Measurements from ENCODE around the gene CISH. TPM values are rescaled to one million over a fixed set of nuclear protein-coding genes. Genes with fewer than 3 reads are reported as not detected.

CISH gene
- total RNA-seq, 1 donor from 2014 or later: 0.32 TPM

- no peaks in the 10 kb centered on the region for H3K79me2 ChIP-seq (ENCODE audit: low read depth)
- no peaks in the 10 kb centered on the region for H4K20me1 ChIP-seq (ENCODE audit: low read depth)
- no peaks in the 10 kb centered on the region for H3F3A ChIP-seq (ENCODE audit: low read depth)
- DNase-seq (ENCODE audit: low spot score): no peak
- H3K4me2 ChIP-seq: no peak overlapping the region
- H3K4me1 ChIP-seq: no peaks in the 10 kb centered on the region
- no peaks in the 10 kb centered on the region for H3K36me3 ChIP-seq
- H2AFZ ChIP-seq (replicated peaks): no peak overlapping the region
- H3K27ac ChIP-seq: no peak overlapping the region
- TF ChIP-seq EZH2phosphoT487 (IDR thresholded peaks at IDR 0.05) (no peak), EZH2 (IDR thresholded peaks at IDR 0.05) (no peak), CTCF (IDR thresholded peaks at IDR 0.05) (no peak)
- Mint-ChIP-seq H3K9me3 (no peaks in the 10 kb centered on the region), H3K36me3 (no peaks in the 10 kb centered on the region), H3K27me3 (ENCODE audit: insufficient read depth, low read depth) (peaks cover 9% of the 10 kb centered on the region), H3K27ac (no peak overlapping the region), H3K4me3 (no peak overlapping the region), H3K4me1 (peaks cover 3% of the 10 kb centered on the region)
- H3K9ac ChIP-seq: no peak overlapping the region
- H3K9me3 ChIP-seq (ENCODE audit: low read depth): no peaks in the 10 kb centered on the region
- no peaks in the 10 kb centered on the region for H3K27me3 ChIP-seq
- H3K4me3 ChIP-seq: no peak overlapping the region
Observed at GRCh38 chr3:50604110-50604621, 7.4 kb downstream of the CISH start.

- Histone ChIP-seq H3K27me3 (no peaks in the 10 kb centered on the region), H3F3A (ENCODE audit: low read depth) (no peaks in the 10 kb centered on the region), H2AFZ (replicated peaks) (no peak overlapping the region), H3K79me2 (ENCODE audit: low read depth) (no peaks in the 10 kb centered on the region), H3K27ac (no peak overlapping the region), H3K4me3 (no peak overlapping the region), H4K20me1 (ENCODE audit: low read depth) (no peaks in the 10 kb centered on the region), H3K4me1 (no peaks in the 10 kb centered on the region), H3K9me3 (ENCODE audit: low read depth) (no peaks in the 10 kb centered on the region), H3K4me2 (no peak overlapping the region), H3K36me3 (no peaks in the 10 kb centered on the region), H3K9ac (no peak overlapping the region)
- Mint-ChIP-seq H3K27ac (no peak overlapping the region), H3K27me3 (ENCODE audit: insufficient read depth, low read depth) (peaks cover 9% of the 10 kb centered on the region), H3K4me1 (peaks cover 3% of the 10 kb centered on the region), H3K4me3 (no peak overlapping the region), H3K9me3 (no peaks in the 10 kb centered on the region), H3K36me3 (no peaks in the 10 kb centered on the region)
- DNase-seq (ENCODE audit: low spot score): no peak
- TF ChIP-seq CTCF (IDR thresholded peaks at IDR 0.05): no peak
- no peak for TF ChIP-seq EZH2phosphoT487 (IDR thresholded peaks at IDR 0.05)
- TF ChIP-seq EZH2 (IDR thresholded peaks at IDR 0.05): no peak
Observed at GRCh38 chr3:50603261-50604109, 8.1 kb downstream of the CISH start.

GRCh38 chr3:50602595-50603191, 8.9 kb downstream of the CISH start:
- H3K79me2 ChIP-seq (ENCODE audit: low read depth): no peaks in the 10 kb centered on the region
- Mint-ChIP-seq H3K4me3 (no peak overlapping the region), H3K9me3 (no peaks in the 10 kb centered on the region), H3K4me1 (peaks cover 3% of the 10 kb centered on the region), H3K27me3 (ENCODE audit: insufficient read depth, low read depth) (peaks cover 9% of the 10 kb centered on the region), H3K36me3 (no peaks in the 10 kb centered on the region), H3K27ac (no peak overlapping the region)
- no peaks in the 10 kb centered on the region for H4K20me1 ChIP-seq (ENCODE audit: low read depth)
- H2AFZ ChIP-seq (replicated peaks): no peak overlapping the region
- H3K27ac ChIP-seq: no peak overlapping the region
- TF ChIP-seq EZH2phosphoT487 (IDR thresholded peaks at IDR 0.05) (no peak), CTCF (IDR thresholded peaks at IDR 0.05) (no peak), EZH2 (IDR thresholded peaks at IDR 0.05) (no peak)
- H3K9ac ChIP-seq: no peak overlapping the region
- H3K4me3 ChIP-seq: no peak overlapping the region
- no peaks in the 10 kb centered on the region for H3F3A ChIP-seq (ENCODE audit: low read depth)
- no peaks in the 10 kb centered on the region for H3K27me3 ChIP-seq
- no peaks in the 10 kb centered on the region for H3K4me1 ChIP-seq
- no peaks in the 10 kb centered on the region for H3K9me3 ChIP-seq (ENCODE audit: low read depth)
- H3K36me3 ChIP-seq: no peaks in the 10 kb centered on the region
- H3K4me2 ChIP-seq: no peak overlapping the region
- DNase-seq (ENCODE audit: low spot score): no peak
